ENCODE data around the gene GDF15.
"Not testable (repeated sequence)": the region's sequence is repeated elsewhere in the genome, so short reads cannot be mapped to it uniquely, and the experiment has no call there.

Gene GDF15, protein sequence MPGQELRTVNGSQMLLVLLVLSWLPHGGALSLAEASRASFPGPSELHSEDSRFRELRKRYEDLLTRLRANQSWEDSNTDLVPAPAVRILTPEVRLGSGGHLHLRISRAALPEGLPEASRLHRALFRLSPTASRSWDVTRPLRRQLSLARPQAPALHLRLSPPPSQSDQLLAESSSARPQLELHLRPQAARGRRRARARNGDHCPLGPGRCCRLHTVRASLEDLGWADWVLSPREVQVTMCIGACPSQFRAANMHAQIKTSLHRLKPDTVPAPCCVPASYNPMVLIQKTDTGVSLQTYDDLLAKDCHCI

DNA sequence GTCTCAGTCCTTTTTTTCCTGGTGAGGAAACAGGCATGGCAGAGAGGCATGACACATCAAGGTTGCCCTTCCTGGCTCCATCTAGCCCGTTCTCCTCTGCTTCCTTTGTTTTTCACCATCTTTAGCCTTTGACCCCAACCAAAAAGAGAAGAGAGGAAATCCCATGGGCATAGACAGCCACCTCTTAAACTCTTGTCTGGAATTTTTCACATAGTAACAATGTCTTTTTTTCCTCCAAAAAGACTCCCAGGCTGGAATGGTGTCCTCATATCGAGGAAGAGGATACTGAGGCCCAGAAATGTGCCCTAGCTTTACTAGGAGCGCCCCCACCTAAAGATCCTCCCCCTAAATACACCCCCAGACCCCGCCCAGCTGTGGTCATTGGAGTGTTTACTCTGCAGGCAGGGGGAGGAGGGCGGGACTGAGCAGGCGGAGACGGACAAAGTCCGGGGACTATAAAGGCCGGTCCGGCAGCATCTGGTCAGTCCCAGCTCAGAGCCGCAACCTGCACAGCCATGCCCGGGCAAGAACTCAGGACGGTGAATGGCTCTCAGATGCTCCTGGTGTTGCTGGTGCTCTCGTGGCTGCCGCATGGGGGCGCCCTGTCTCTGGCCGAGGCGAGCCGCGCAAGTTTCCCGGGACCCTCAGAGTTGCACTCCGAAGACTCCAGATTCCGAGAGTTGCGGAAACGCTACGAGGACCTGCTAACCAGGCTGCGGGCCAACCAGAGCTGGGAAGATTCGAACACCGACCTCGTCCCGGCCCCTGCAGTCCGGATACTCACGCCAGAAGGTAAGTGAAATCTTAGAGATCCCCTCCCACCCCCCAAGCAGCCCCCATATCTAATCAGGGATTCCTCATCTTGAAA, at the start of gene GDF15:
TSS of gene GDF15 (plus strand) at position 484 of the 868 bp plus-strand sequence. CDS start at position 516, 32 bp downstream.
- no peak for FAIRE-seq

- no peak for FAIRE-seq
Measured at GRCh38 chr19:18338541-18338940, 47.4 kb upstream of the GDF15 start.

- FAIRE-seq: no peak
Measured at GRCh38 chr19:18339723-18340122, 46.2 kb upstream of the GDF15 start.

- FAIRE-seq: no peak
Measured at GRCh38 chr19:18340190-18340989, 45.6 kb upstream of the GDF15 start, which contains the start of gene PGPEP1. Gene PGPEP1, plus strand, starts transcription at chr19:18340598. Its CDS starts 84 bp downstream, at chr19:18340682.

DNA sequence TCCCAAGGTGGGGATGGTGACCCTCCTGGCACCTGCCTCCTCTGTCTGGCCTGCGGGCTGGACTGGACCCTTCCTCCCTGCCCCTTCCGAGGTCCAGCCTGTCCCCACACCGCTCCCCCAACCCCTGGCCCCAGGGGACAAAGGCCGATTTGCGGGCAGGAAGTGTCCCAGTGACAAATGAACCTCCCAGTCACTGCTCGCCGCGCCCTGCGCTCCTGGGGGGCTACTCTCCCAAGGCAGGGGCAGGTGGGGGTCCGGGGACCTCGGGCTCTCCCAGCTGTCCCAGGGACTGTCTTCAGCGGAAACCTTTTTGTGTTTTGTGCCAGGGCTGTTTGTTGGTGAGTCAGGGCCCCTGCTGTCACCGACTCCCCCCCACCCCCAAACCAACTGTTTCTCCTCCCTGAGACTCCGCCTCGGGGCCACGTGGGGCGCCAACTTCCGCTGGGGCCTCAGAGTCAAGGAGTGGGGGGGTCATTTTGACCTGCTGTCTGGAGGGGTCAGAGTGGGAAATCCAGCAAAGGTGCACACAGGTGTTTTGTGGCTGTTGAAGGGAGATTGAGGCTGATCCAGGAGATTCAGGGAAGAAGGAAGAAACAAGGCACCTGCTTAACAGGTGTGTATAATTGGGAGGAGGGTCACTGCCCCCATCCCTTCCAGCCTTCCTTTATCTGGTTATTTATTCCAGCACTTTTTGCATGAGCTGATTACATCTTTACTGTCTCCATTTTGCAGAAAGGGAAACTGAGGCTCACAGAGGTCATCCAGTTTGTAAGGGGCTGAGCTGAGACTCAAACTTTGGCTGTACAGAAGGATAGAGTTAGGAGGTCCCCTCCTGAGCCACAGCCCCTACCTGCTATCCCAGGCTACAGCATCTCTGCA, 44.7 kb upstream of the GDF15 start:
- FAIRE-seq: no peak

GRCh38 chr19:18342090-18342632, 43.8 kb upstream of the GDF15 start:
- no peak for FAIRE-seq

DNA sequence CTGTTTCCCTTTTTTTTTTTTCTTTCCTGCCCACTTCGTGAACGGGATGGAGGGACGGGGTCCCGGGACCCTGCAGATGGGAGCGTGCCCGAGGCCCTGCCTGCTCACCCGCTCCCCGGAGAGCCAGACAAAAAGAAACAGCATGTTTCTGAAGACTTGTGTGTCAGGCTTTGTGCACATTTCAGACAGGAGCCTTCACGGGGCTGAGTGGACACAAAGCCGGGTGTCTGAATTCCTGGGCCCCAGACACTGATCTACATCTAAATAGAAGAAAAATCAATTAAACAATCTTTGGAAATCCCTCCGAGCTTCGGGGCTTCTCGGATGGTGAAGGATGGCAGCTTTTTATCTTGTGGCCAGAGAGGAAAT, 41.4 kb upstream of the GDF15 start:
- FAIRE-seq: no peak

GRCh38 chr19:18345296-18345695, 40.7 kb upstream of the GDF15 start:
- no peak for FAIRE-seq

GRCh38 chr19:18346091-18346490, 39.9 kb upstream of the GDF15 start:
- FAIRE-seq: no peak

- FAIRE-seq: no peak
Measured at GRCh38 chr19:18348171-18348570, 37.8 kb upstream of the GDF15 start.

DNA sequence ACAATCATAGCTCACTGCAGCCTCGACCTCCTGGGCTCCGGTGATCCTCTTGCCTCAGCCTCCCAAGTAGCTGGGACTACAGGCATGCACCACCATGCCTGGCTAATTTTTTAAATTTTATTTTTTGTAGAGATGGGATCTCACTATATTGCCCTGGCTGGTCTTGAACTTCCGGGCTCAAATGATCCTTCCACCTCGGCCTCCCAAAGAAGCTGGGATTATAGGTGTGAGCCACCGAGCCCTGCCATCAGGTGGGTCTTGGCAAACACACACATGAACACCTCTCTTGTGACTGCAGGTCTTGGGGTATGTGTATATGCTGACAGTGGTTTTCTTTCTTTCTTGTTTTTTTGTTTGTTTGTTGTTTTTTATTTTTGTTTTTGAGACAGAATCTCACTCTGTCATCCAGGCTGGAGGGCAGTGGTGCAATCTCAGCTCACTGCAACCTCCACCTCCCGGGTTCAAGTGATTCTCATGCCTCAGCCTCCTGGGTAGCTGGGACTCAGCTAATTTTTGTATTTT, 37.1 kb upstream of the GDF15 start:
- not testable (repeated sequence) for FAIRE-seq

DNA sequence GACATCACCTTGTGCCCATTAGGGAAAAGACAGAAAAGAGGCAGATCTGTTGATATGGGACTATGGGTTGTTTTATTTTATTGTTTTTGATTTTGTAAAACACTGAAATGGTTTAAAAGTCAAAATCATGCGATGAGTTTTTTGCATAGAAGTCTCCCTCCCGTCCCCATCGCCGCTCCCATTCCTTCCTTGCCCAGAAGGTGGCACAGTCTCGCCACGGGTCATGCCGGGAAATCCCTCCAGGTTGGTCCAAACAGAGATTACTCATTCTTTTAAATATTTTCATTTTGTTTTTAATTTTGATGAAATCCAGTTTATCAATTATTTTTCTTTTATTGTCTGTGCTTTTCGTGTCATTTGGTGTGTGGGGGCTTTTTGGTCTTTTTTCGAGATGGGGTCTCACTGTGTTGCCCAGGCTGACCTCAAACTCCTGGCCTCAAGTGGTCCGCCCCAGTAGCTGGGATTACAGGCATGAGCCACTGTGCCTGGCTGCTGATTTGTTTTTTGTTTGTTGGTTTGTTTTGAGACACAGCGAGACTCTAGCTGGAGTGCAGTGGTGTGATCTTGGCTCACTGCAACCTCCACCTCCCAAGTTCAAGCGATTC, 36.3 kb upstream of the GDF15 start:
- FAIRE-seq: peak; percentile 76

GRCh38 chr19:18350490-18350889, 35.5 kb upstream of the GDF15 start:
- no peak for FAIRE-seq

DNA sequence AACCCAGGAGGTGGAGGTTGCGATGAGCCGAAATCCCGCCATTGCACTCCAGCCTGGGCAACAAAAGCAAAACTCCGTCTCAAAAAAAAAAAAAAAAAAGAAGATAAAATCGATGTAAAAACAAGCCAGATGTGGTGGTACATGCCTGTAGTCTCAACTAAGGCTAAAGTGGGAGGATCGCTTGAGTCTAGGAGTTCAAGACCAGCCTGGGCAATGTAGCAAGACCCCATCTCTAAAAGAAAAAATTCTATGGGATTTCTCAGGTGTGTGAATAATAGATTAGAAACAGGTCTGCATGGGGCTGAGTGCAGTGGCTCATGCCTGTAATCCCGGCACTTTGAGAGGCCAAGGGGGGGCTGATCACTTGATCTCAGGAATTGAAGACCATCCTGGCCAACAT, 34.4 kb upstream of the GDF15 start:
- no peak for FAIRE-seq

- FAIRE-seq: no peak
Measured at GRCh38 chr19:18353378-18354005, 32.5 kb upstream of the GDF15 start.

DNA sequence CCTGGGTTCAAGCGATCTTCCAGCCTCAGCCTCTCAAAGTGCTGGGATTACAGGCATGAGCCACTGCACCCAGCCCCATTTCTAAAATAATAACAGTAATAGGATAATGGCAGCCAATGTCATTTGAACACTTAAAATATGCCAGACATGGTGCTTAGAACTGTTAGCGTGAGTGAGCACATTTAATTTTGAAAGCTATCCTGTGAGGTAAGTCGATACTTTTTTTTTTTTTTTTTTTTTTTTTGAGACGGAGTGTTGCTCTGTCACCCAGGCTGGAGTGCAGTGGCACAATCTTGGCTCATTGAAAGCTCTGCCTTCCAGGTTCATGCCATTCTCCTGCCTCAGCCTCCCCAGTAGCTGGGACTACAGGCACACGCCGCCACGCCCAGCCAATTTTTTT, 31.2 kb upstream of the GDF15 start:
- FAIRE-seq: not testable (repeated sequence)

DNA sequence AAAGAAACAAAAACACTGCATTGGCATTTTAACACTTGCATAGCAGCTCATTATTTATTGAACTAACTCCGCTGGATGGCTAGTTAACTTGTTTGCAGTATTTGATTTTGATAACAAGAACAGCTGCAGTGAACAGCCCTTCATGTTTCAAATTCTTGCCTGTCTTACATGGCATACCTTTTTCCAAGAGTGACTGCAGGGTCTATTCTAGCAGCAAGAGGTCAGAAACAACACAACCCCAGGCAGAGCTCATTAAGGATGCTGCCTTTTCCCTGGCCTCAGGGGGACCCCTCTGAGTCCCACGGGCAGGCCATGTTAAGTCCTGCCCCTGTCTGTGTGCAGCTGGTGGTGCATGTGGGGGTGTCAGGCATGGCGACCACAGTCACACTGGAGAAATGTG, 28.9 kb upstream of the GDF15 start:
- no peak for FAIRE-seq

DNA sequence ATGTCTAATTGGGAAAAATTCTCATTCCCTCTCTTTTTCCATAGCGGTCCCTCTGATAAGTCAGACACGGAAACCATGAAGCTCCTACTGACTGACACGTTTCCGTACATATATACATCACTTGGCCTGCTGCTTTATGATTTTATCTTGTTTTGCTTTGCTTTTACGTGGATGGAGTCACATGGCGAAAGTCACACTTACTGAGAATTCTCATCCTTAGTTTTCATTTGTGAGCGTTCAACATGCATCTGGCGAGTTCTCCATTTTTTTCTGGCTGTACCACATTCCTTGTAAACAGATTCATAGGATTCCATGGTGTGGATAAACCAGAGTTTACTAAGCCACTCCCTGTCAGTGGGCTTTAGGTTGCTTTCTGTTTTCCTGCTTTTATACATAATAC, 24.3 kb upstream of the GDF15 start:
- no peak for FAIRE-seq

DNA sequence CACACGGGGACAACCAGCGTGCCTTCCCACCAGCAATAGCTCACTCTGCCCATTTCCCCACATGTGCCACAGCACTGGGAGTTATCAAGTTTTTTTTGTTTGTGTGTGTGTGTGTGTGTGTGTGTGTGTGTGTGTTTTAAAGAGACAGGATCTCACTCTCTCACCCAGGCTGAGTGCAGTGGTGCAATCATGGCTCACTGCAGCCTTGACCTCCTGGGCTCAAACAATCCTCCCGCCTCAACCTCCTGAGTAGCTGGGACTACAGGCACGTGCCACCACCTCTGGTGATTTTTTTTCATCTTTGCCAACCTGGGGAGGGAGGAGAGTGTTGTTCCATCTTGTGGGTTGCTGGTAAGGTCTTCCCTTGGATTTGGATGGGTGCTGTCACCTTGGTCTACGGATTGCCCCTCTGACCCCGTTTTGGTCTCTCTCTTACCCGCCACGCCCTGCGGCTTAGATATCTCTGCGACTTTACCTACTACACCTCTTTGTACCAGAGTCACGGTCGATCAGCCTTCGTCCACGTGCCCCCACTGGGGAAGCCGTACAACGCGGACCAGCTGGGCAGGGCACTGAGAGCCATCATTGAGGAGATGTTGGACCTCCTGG, 22.9 kb upstream of the GDF15 start:
- no peak for FAIRE-seq

DNA sequence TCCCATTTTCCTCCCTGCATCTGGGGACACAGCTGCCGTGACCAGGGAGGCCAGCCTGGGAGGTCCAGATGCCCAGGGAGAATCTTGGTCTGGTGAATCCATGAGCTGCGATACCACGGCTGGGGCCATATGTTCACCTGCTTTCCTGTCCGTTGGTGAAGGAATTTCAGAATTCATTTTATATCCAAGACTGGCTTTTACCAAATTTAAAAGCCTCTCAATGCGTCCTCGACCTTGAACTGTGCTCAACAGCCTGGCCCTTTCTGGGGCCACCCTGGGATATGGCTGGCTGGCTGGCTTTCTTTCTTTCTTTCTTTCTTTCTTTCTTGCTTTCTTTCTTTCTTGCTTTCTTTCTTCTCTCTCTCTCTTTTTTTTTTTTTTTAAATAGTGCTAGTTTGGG, 22.2 kb upstream of the GDF15 start:
- FAIRE-seq: no peak
